DND-41 (cell line): ENCODE results near the gene RHBDF1.

Experiments
- EZH2 ChIP-seq: IDR thresholded peaks from 3 replicates; pipeline ENCODE4 v1.6.1; 2012; ENCODE audit warnings: borderline replicate concordance, low read depth, mild to moderate bottlenecking, moderate library complexity, low read length, inconsistent platforms; ENCODE audit not compliant: severe bottlenecking
- TF ChIP-seq, protein P1 (sequence below): IDR thresholded peaks from 2 replicates; pipeline ENCODE4 v1.5.1; 2012; ENCODE audit warnings: borderline replicate concordance, low read length, moderate library complexity, mild to moderate bottlenecking; ENCODE audit not compliant: poor library complexity, severe bottlenecking; ENCODE audit errors: extremely low read depth

- no peak for TF ChIP-seq EZH2
- TF ChIP-seq, protein P1, sequence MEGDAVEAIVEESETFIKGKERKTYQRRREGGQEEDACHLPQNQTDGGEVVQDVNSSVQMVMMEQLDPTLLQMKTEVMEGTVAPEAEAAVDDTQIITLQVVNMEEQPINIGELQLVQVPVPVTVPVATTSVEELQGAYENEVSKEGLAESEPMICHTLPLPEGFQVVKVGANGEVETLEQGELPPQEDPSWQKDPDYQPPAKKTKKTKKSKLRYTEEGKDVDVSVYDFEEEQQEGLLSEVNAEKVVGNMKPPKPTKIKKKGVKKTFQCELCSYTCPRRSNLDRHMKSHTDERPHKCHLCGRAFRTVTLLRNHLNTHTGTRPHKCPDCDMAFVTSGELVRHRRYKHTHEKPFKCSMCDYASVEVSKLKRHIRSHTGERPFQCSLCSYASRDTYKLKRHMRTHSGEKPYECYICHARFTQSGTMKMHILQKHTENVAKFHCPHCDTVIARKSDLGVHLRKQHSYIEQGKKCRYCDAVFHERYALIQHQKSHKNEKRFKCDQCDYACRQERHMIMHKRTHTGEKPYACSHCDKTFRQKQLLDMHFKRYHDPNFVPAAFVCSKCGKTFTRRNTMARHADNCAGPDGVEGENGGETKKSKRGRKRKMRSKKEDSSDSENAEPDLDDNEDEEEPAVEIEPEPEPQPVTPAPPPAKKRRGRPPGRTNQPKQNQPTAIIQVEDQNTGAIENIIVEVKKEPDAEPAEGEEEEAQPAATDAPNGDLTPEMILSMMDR, result no peak
Measured at GRCh38 chr16:97822-98221, 25.4 kb upstream of the RHBDF1 start.
